Stomach (tissue), 9 donors: Measurements from ENCODE around the gene AAMP. TPM values are rescaled to one million over a fixed set of nuclear protein-coding genes. Genes with fewer than 3 reads are reported as not detected.

Experiments used
- DNase-seq, 2 donors: peaks; one replicate each; pipeline versions ENCODE4 v3.0.0 to v3.0.0-alpha.2; 2013 to 2019
- H3K27ac ChIP-seq, 5 donors: fragments of 200-600 bp in 4 of 5; sonication (generic) in 4 of 5; one replicate each; pipeline ENCODE4 v1.5.1; 2013 to 2019; ENCODE audit warnings: mild to moderate bottlenecking in 1 of 5, moderate library complexity in 1 of 5
- H3K27me3 ChIP-seq, 3 donors: fragments of 200-600 bp; sonication (generic); one replicate each; pipeline ENCODE4 v1.5.1; 2017 to 2019; ENCODE audit warnings: mixed run types in 1 of 3
- H3K36me3 ChIP-seq, 4 donors: fragments of 200-600 bp; sonication (generic); 1 replicate in 3 of 4; 2 replicates in 1 of 4; pipeline ENCODE4 v1.5.1; 2016 to 2019
- H3K4me1 ChIP-seq, 4 donors: fragments of 200-600 bp; sonication (generic); one replicate each; pipeline ENCODE4 v1.5.1; 2016 to 2019
- H3K4me3 ChIP-seq, 4 donors: fragments of 200-600 bp; sonication (generic) in 3 of 4; one replicate each; pipeline ENCODE4 v1.5.1; 2016 to 2019; ENCODE audit warnings: mild to moderate bottlenecking in 1 of 4
- H3K9me3 ChIP-seq, 4 donors: fragments of 200-600 bp; sonication (generic); one replicate each; pipeline ENCODE4 v1.5.1; 2016 to 2019
- CTCF ChIP-seq, 7 experiments: fragments of 450-650 bp in 4 of 7; fragments of 200-600 bp in 3 of 7; sonication (generic) in 3 of 7; IDR thresholded peaks; one replicate each; pipeline ENCODE4 v1.5.1; 2016 to 2019; ENCODE audit warnings: antibody characterized with exemption in 7 of 7, control low read depth in 2 of 7, mild to moderate bottlenecking in 1 of 7
- EP300 ChIP-seq: sonication (generic); formaldehyde crosslinking; IDR thresholded peaks from one replicate; pipeline ENCODE4 v1.6.1; 2017; ENCODE audit warnings: antibody characterized with exemption
- POLR2A ChIP-seq, 4 donors: fragments of 450-650 bp; IDR thresholded peaks; one replicate each; pipeline ENCODE4 v1.6.1; 2016; ENCODE audit warnings: antibody characterized with exemption in 4 of 4, control low read depth in 2 of 4, mild to moderate bottlenecking in 1 of 4, moderate library complexity in 1 of 4
- POLR2AphosphoS5 ChIP-seq, 3 donors: sonication (generic); formaldehyde crosslinking; IDR thresholded peaks; one replicate each; pipeline ENCODE4 v1.6.1; 2016; ENCODE audit warnings: antibody characterized with exemption in 3 of 3
- WGBS, 5 donors: extraction: QIAGEN DNeasy Blood & Tissue Kit in 3 of 5; methylation state at CpG; one replicate each; pipeline versions ENCODE4 v1.1.5 to v1.1.7; 2013 to 2018; 5-methylcytosine and 5-hydroxymethylcytosine counted together
- intact Hi-C: fragments of 100-400 bp; cut with DNase I; formaldehyde crosslinking; loops from one replicate; pipeline ENCODE4 v1.15.1; 2023; ENCODE audit warnings: low total_unique reads
- polyA plus RNA-seq, 3 donors: library from polyadenylated mRNA; stranded (reverse); fragments of 200-250 nt; gene quantifications; one replicate each; pipeline ENCODE4 v1.2.3, GENCODE V29; 2013
- total RNA-seq, 5 donors: library from RNA; depleted of rRNA; stranded (reverse); fragments of >200 nt; gene quantifications; one replicate each; pipeline versions ENCODE4 v1.1.0 to v1.2.3, GENCODE V29; 2014 to 2016
- donor health status: healthy with polysubstance abuse.
- donor health status: Bipolar disorder and iron deficiency.
- donor health status: healthy.

Gene AAMP
- total and polyA plus RNA-seq, 8 donors = 82.6 to 218 (median 159) TPM

- DNase-seq = peak; percentile 93 to 96
- peaks cover 8 to 31% (median 22%) of the 10 kb centered on the region in 4 donors for H3K4me1 ChIP-seq
- no peaks in the 10 kb centered on the region for H3K9me3 ChIP-seq
- peak overlapping the region in 3 of 5 donors; percentile 23 to 69 (median 52) for H3K27ac ChIP-seq
- WGBS, 5 donors = 6 to 9% (median 8%) methylated on average over 9 of the region's 9 CpGs
- no peaks in the 10 kb centered on the region for H3K36me3 ChIP-seq
- intact Hi-C loops = loop anchor here (10.0 kb wide), 1 partner anchor 94 kb away; the partner anchor contains the start of gene CTDSP1
- TF ChIP-seq EP300 (no peak), POLR2AphosphoS5 (IDR thresholded peaks at IDR 0.05) (peak in 2 of 3 donors; percentile 35 to 86), CTCF (IDR thresholded peaks at IDR 0.05) (peak in 6 of 7 experiments; percentile 87 to 99 (median 98))
- no peaks in the 10 kb centered on the region for H3K27me3 ChIP-seq
- no peak overlapping the region for H3K4me3 ChIP-seq
Measured at GRCh38 chr2:218301176-218301819, 31.4 kb upstream of the AAMP start.

- Histone ChIP-seq H3K9me3 (no peaks in the 10 kb centered on the region), H3K4me1 (peaks cover 13 to 42% (median 33%) of the 10 kb centered on the region in 4 donors), H3K4me3 (no peak overlapping the region), H3K27ac (no peak overlapping the region), H3K36me3 (no peaks in the 10 kb centered on the region), H3K27me3 (no peaks in the 10 kb centered on the region)
- TF ChIP-seq POLR2A (IDR thresholded peaks at IDR 0.05) (no peak), EP300 (no peak), POLR2AphosphoS5 (IDR thresholded peaks at IDR 0.05) (no peak), CTCF (IDR thresholded peaks at IDR 0.05) (no peak)
- intact Hi-C loops = loop anchor here (10.0 kb wide), 1 partner anchor 95 kb away; the partner anchor contains the start of gene CTDSP1
- no peak for DNase-seq
- 75 to 84% (median 77%) methylated on average over 4 of the region's 4 CpGs for WGBS, 5 donors
Measured at GRCh38 chr2:218300141-218300540, 30.2 kb upstream of the AAMP start.

GRCh38 chr2:218298314-218298875 is 28.5 kb upstream of the AAMP start:
- peak overlapping the region; percentile 81 to 100 (median 99) for H3K27ac ChIP-seq
- H3K9me3 ChIP-seq = no peaks in the 10 kb centered on the region
- H3K4me3 ChIP-seq = no peak overlapping the region
- no peaks in the 10 kb centered on the region for H3K36me3 ChIP-seq
- WGBS, 5 donors = 61 to 73% (median 66%) methylated on average over 6 of the region's 6 CpGs
- DNase-seq = no peak
- no peak for TF ChIP-seq EP300
- TF ChIP-seq CTCF (IDR thresholded peaks at IDR 0.05) = no peak
- no peak for TF ChIP-seq POLR2AphosphoS5 (IDR thresholded peaks at IDR 0.05)
- no peak for TF ChIP-seq POLR2A (IDR thresholded peaks at IDR 0.05)
- H3K27me3 ChIP-seq = no peaks in the 10 kb centered on the region
- peaks cover 26 to 60% (median 47%) of the 10 kb centered on the region in 4 donors for H3K4me1 ChIP-seq
- intact Hi-C loops = loop anchor here (5.0 kb wide), 1 partner anchor 59 kb away; the partner anchor contains the start of gene CATIP

GRCh38 chr2:218296847-218297246 is 26.9 kb upstream of the AAMP start:
- Histone ChIP-seq H3K9me3 (no peaks in the 10 kb centered on the region), H3K36me3 (no peaks in the 10 kb centered on the region), H3K27ac (peak overlapping the region; percentile 81 to 100 (median 99)), H3K4me1 (peaks cover 26 to 69% (median 51%) of the 10 kb centered on the region in 4 donors), H3K27me3 (no peaks in the 10 kb centered on the region), H3K4me3 (no peak overlapping the region)
- no peak for DNase-seq
- no peak for TF ChIP-seq EP300
- no peak for TF ChIP-seq POLR2AphosphoS5 (IDR thresholded peaks at IDR 0.05)
- TF ChIP-seq CTCF (IDR thresholded peaks at IDR 0.05) = no peak
- no peak for TF ChIP-seq POLR2A (IDR thresholded peaks at IDR 0.05)
- WGBS, 5 donors = 62 to 82% (median 73%) methylated on average over 2 to 7 of the region's 7 CpGs
- intact Hi-C loops = loop anchor here (5.0 kb wide), 1 partner anchor 60 kb away; the partner anchor contains the start of gene CATIP
